Astrocyte of the spinal cord (primary cell): ENCODE measurements around the gene KDM6A.

ENCODE experiments used
- DNase-seq: peaks from one replicate; pipeline ENCODE4 v3.0.0; 2011; ENCODE audit warnings: low read depth, low spot score
- H3K4me3 ChIP-seq: 2 replicates; pipeline ENCODE4 v1.5.1; 2011; ENCODE audit warnings: low read depth, mild to moderate bottlenecking, low read length, moderate library complexity
- CTCF ChIP-seq: IDR thresholded peaks from 2 replicates; pipeline ENCODE4 v1.5.1; 2012; ENCODE audit warnings: low read depth, mild to moderate bottlenecking, low read length, inconsistent platforms
- in situ Hi-C: cut with HindIII; loops from 2 replicates; pipeline ENCODE4 v1.10.0; 2017; ENCODE audit warnings: low sequenced_read_pairs

The KDM6A gene

GRCh38 chrX:44980403-44980802 lies 107.4 kb downstream of the KDM6A start:
- TF ChIP-seq CTCF: no peak
- no peak for DNase-seq
- in situ Hi-C loops: no loop called here
- H3K4me3 ChIP-seq: no peak overlapping the region

GRCh38 chrX:44980883-44981282 lies 107.9 kb downstream of the KDM6A start:
- no peak for TF ChIP-seq CTCF
- in situ Hi-C loops: no loop called here
- no peak overlapping the region for H3K4me3 ChIP-seq
- no peak for DNase-seq

GRCh38 chrX:44989995-44990770 lies 117.2 kb downstream of the KDM6A start:
- H3K4me3 ChIP-seq: no peak overlapping the region
- TF ChIP-seq CTCF: no peak
- DNase-seq: no peak
- in situ Hi-C loops: no loop called here

- DNase-seq: no peak
- in situ Hi-C loops: no loop called here
- H3K4me3 ChIP-seq: no peak overlapping the region
- TF ChIP-seq CTCF: no peak
Observed at GRCh38 chrX:44992775-44993174, 119.8 kb downstream of the KDM6A start.

- in situ Hi-C loops: no loop called here
- DNase-seq: no peak
- no peak overlapping the region for H3K4me3 ChIP-seq
- no peak for TF ChIP-seq CTCF
Observed at GRCh38 chrX:44996277-44996676, 123.3 kb downstream of the KDM6A start.

- H3K4me3 ChIP-seq: no peak overlapping the region
- no peak for TF ChIP-seq CTCF
- in situ Hi-C loops: no loop called here
- no peak for DNase-seq
Observed at GRCh38 chrX:44997282-44997812, 124.4 kb downstream of the KDM6A start.
